GM18520 (cell line): ENCODE results near the gene SOWAHA.

ENCODE experiments used
- ATAC-seq: cut with Tn5 transposase; IDR thresholded peaks from one replicate; pipeline ENCODE4 v1.9.1; 2021; ENCODE audit not compliant: unreplicated experiment

SOWAHA gene

DNA sequence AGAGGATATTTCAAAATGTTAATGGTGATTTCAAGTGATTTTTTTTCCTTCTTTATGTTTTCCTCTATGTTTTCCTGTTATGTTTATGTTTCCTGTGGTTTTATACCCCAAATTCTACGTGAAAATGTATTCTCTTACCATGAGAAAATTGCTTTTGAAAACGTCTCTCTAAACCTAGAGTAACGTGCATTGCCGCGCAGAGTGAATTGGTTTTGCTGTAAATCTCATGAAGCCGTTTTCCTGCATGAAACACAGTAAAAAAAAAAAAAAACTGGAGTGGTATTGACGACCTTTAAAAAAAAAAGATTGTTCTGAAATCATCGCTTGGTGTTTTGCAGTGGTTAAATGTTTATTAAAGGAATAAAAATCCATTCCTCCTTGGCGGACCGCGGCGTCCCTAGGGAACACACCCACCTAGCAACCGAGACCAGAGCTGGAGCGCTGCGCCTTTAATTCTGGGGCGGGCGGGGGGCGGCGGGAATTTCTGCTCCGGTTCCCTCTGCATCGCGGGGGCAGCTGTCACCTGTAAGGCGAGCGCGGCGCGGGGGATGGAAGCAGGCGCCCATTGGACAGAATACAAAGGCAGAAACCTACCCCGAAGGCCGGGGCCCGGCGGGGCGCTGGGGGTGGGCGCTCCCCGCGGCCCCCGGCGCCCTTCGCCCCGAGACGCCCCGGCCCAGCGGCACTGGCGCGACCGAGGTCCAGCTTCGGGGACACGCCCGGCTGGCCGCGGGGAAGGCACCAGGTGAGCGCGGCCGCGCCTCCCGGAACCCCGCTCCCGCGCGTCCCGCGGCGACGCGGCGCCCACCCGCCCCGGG is at the start of gene SOWAHA:
Gene SOWAHA, plus strand, starts transcription at position 522 of the 818 bp plus-strand sequence. CDS start 320 bp downstream, outside the sequence.
- no peak for ATAC-seq

DNA sequence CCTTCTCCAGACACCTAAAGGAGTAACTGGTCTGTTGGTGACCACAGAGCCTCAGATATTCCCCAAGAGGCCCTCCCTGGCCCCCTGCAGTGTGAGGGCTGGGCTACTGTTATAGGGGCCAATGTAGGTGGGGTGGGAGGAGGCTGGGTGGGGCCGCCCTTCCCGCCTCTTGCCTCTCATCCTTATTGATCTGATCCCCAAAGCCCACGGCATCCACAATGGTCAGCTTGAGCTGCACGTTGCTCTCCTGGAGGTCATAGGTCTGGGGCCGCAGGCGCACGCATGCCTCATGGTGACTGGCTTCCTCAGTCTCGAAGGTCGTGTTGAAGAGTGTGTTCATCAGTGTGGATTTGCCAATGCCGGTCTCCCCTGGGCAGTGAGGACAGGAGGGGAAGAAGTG is 49.1 kb upstream of the SOWAHA start:
- no peak for ATAC-seq

DNA sequence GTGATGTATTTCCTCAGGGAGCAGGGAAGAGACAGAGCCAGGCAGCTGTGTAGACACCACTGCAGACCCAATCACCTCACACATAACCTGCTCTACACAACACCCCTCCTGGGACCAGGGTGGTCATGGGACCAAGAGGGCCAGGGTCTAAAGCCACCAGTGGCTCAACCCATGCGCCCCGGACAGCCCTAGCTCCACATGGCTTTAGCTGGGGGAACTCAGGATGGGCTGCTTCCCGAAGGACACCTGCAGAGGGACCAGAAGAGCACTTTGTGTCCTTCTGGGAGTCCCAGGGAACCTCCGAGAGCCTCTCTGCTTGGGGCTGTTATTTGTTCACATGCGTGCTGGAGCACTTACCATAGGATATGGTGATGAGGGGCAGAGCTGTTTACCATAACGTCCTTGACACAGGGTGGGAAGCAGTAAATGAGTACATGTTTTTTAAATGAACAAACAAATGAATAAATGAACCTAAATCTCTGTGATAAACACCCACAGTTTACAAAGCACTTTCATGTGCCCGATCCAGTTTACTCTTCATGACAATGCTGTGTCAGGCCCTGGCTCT is 48.3 kb upstream of the SOWAHA start:
- ATAC-seq, result no peak

- no peak for ATAC-seq
Observed at GRCh38 chr5:132765311-132766019, 47.6 kb upstream of the SOWAHA start.

DNA sequence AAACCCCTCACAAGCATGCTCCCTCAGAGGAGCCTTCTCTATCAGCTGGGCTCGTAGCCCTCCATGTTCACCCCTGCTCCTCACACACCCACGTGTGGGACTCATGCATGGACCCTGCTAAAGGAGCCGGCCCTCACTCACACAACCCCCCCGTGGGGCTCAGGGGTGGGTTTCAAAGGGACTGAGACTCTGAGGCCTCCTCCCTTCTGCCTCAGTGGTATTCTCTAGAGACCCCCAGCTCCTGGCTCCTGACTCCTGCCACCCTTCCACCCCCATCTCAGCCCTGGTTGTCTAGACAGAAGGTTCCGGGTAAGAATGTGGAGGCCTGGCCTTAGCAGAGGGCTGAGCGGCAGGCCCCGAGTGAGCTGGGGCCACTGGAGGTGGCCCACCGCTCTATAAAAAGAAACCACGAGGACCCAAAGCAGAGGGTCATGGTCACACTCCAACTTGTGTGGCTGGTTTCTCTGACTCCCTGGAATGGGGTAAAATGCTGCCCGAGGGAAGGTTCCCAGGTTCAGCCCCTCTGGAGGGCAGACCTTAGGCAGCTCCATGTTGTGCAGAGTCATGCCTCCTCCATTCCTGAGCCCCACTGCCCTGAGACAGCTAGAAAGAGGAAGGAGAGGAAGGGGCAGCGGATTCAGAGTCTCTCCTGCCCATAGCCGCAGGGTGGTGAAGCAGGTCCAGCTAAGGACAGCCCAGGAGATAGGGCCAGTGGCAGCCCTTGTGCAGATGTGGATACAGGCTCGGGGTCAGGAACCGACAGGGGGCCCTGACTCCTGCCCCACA is 46.9 kb upstream of the SOWAHA start:
- ATAC-seq, result no peak

DNA sequence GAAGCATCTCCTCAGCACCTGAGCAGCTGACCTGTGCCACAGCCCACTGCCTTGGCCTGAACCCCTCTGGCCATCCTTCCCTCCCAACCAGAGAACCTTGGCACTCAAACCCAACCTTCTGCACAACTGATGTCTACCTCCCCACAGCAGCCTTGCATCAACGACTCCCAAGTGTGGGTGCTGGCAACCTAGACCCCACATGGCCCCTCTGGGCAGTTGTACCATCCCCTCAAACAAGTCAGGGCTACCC is 46.4 kb upstream of the SOWAHA start:
- no peak for ATAC-seq

DNA sequence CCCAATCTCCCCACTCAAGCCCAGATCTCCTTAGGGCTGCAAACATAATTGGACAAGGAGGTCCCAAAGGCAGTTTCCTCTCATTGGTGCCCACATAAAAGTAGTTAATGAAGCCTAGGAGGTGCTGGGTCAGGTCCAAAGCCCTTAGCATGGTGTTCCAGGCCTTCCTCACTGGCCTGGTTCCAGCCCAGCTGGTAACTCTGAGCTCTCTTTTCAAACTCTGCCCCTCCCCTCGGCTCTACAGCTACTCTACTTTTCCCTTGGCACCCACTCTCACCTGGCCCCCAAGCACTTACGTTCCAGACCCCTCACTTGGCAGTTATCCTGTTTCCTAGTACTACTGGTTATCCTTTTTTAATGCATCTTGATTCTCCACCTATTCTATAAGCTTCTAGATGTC is 46.0 kb upstream of the SOWAHA start:
- no peak for ATAC-seq

DNA sequence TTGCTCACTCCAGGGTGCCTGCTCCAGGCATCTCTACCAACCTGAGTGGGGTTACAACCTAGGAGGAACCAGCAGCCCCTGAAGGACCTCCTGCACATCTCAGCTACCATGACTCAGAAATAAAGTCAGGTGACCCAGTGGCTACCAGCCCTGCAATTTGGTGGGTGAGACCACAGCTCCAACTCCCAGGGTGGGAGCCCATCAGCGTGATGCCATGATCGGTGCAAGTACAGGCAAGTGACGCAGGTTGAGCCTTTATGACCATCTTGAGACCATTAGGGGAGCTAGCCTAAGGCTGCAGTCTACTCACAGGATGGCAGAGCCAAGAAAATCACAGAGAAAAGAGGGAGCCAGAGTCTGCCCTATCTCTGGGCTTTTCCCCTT is 44.6 kb upstream of the SOWAHA start:
- no peak for ATAC-seq

GRCh38 chr5:132770476-132771159 is 42.5 kb upstream of the SOWAHA start:
- ATAC-seq, result no peak

- ATAC-seq, result no peak
Observed at GRCh38 chr5:132771503-132771998, 41.6 kb upstream of the SOWAHA start.

- ATAC-seq, result no peak
Observed at GRCh38 chr5:132772291-132773070, 40.6 kb upstream of the SOWAHA start.

GRCh38 chr5:132773114-132773513 is 40.0 kb upstream of the SOWAHA start:
- no peak for ATAC-seq

DNA sequence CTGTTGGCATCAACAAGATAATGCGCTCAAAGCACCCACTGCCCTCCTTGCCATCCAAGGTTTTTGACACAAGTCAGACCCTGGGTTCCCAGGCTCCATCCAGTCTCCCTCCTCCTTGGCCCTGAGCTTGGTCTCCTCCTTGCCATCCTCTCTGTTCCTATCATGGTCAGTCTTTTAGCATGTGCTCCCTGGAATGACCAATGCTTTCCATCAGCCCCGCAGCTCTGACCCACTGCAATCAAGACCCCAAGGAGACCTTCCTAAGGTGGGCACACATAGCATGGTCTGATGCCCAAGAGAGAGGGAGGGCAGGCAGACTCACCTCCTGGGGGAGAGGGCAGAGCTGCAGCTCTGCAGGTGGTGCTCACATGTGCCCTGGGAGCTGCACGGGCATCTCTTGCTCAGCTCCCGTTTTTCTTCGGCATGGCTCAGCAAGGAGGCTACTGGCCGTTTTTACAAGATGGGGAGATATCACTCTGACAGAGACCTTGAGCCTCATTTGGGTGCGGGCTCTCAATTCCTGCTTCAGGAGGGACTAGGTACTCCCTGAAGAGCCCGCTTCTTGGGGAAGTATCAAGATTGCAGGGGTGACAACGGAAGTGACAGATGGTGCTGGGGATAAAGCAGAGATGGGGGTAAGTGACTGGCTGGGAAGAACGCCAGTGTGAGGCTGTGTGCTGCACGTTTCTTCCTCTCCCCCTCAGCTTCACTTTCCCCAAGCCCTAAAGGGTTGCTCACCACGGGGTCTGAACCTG is 39.3 kb upstream of the SOWAHA start:
- no peak for ATAC-seq

GRCh38 chr5:132774406-132774805 is 38.7 kb upstream of the SOWAHA start:
- no peak for ATAC-seq

DNA sequence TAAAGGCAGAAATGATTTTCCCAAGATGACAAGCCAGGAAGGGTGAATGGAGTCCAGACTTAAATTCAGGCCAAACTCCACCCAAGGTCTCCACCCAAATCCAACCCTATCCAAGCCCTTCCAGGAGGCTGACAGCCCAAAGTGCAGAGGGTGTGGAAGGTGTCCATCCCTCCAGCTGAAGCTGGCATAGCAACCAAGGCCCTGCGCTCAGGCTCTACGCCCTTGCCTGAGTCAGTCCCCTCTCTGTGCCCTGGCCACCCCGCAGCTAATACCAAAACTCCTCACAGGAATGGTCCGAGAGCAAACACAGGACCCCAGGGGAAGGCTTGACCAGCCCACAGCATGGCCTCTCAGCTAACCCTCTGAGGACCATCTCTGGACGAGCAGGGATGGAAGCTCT is 38.2 kb upstream of the SOWAHA start:
- ATAC-seq, result no peak

DNA sequence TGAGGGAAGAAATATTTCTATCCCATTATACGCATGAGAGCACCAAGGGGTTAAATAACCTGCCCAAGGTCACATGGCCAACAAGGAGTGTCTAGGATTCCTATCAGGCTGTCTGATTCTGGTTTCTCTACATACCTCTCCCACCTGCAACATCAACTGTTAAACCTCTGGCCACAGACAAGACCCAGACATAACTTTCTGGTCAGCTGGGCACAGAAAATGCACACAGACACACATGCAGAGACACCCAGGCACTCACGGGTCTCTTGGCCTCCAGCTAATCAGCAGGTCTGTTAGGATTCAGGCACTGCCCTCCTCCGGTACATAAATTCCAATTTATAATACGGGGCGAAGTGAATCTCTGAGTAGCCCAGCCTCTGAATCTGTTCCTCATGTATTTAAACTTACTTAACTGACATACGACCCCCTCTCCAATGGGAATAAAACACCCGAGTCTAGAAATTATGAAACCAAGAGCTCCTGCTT is 37.6 kb upstream of the SOWAHA start:
- no peak for ATAC-seq

- peak; percentile 15 for ATAC-seq
Observed at GRCh38 chr5:132776131-132776937, 36.8 kb upstream of the SOWAHA start.

GRCh38 chr5:132776938-132777208 is 36.2 kb upstream of the SOWAHA start:
- ATAC-seq, result no peak
